Measurements from ENCODE around the gene DMRTB1.

Gene DMRTB1

GRCh38 chr1:53511933-53512806 is 53.0 kb downstream of the DMRTB1 start (continued):
- TF ChIP-seq ZNF629 (tag by site-specific recombination; IDR thresholded peaks at IDR 0.05) (peak; percentile 65), ZNF837 (tag by site-specific recombination; IDR thresholded peaks at IDR 0.05) (no peak), ZBTB20 (tag by site-specific recombination; IDR thresholded peaks at IDR 0.05) (0 out of 2 replicates have a peak, but pooled peaks have one; percentile 38), ZSCAN30 (tag by site-specific recombination; IDR thresholded peaks at IDR 0.05) (0 out of 2 replicates have a peak, but pooled peaks have one; percentile 56), ZNF692 (tag by site-specific recombination; IDR thresholded peaks at IDR 0.05) (0 out of 2 replicates have a peak, but pooled peaks have one; percentile 13), ZXDB (tag by site-specific recombination; IDR thresholded peaks at IDR 0.05) (peak; percentile 39; the same call in 1 of the 2 replicates), ATF2 (tag by site-specific recombination; IDR thresholded peaks at IDR 0.05; ENCODE audit: low read depth) (0 out of 2 replicates have a peak, but pooled peaks have one; percentile 8), ZNF513 (tag by site-specific recombination; IDR thresholded peaks at IDR 0.05) (peak; percentile 42; the same call in 1 of the 2 replicates), IKZF3 (tag by site-specific recombination; IDR thresholded peaks at IDR 0.05) (peak; percentile 71), GLI4 (tag by site-specific recombination; IDR thresholded peaks at IDR 0.05) (no peak), ZNF223 (tag by site-specific recombination; IDR thresholded peaks at IDR 0.05) (no peak), ZBTB7A (tag by site-specific recombination; IDR thresholded peaks at IDR 0.05; ENCODE audit: low read depth) (no peak), SCRT1 (tag by site-specific recombination; IDR thresholded peaks at IDR 0.05; ENCODE audit: borderline replicate concordance) (0 out of 2 replicates have a peak, but pooled peaks have one; percentile 10), ZEB2 (tag by site-specific recombination; IDR thresholded peaks at IDR 0.05) (peak; percentile 64; the same call in 1 of the 2 replicates), ZNF792 (tag by site-specific recombination; IDR thresholded peaks at IDR 0.05) (no peak), KLF1 (tag by site-specific recombination; IDR thresholded peaks at IDR 0.05) (no peak), ZNF639 (tag by site-specific recombination; IDR thresholded peaks at IDR 0.05) (0 out of 2 replicates have a peak, but pooled peaks have one; percentile 18), ZNF24 (tag by site-specific recombination; IDR thresholded peaks at IDR 0.05) (peak; percentile 42; the same call in 1 of the 2 replicates), PRDM6 (tag by site-specific recombination; IDR thresholded peaks at IDR 0.05) (peak; percentile 89), PBX3 (CRISPR knock-in tag; IDR thresholded peaks at IDR 0.05) (no peak), ZNF2 (tag by site-specific recombination; IDR thresholded peaks at IDR 0.05) (no peak), FEZF1 (tag by site-specific recombination; IDR thresholded peaks at IDR 0.05) (peak; percentile 77), ZNF341 (tag by site-specific recombination; IDR thresholded peaks at IDR 0.05; ENCODE audit: low read depth) (peak; percentile 21; the same call in 1 of the 2 replicates), KLF10 (tag by site-specific recombination; IDR thresholded peaks at IDR 0.05) (peak; percentile 62; the same call in 1 of the 2 replicates), ZNF600 (tag by site-specific recombination; IDR thresholded peaks at IDR 0.05) (peak; percentile 41; the same call in 1 of the 2 replicates), ZNF366 (tag by site-specific recombination; conservative IDR thresholded peaks at IDR 0.05) (0 out of 2 replicates have a peak, but pooled peaks have one; percentile 33), ZBTB6 (tag by site-specific recombination; IDR thresholded peaks at IDR 0.05) (no peak; the same call in 1 of the 2 replicates), REPIN1 (tag by site-specific recombination; IDR thresholded peaks at IDR 0.05; ENCODE audit: low read depth) (no peak), ZNF549 (tag by site-specific recombination; IDR thresholded peaks at IDR 0.05) (no peak)
